Activated naive CD4-positive, alpha-beta T cell treated with anti-CD3 and anti-CD28 coated beads, Interleukin-2, amount 50 U/mL, for 72 hours (primary cell): ENCODE data around the gene DNAH8. TPM values are rescaled to one million over a fixed set of nuclear protein-coding genes. Genes with fewer than 3 reads are reported as not detected.
"Not testable (repeated sequence)": the region's sequence is repeated elsewhere in the genome, so short reads cannot be mapped to it uniquely, and the experiment has no call there.

Experiments used
- ATAC-seq, 2 donors: fragments of 150-1000 bp; cut with Tn5 transposase; 2 replicates each; pipeline ENCODE4 v1.10.0; 2021; ENCODE audit warnings: mild to moderate bottlenecking in 2 of 2, moderate library complexity in 2 of 2
- DNase-seq, 2 donors: peaks; one replicate each; pipeline ENCODE4 v3.0.0; 2021 to 2022; ENCODE audit warnings: low spot score in 2 of 2
- H3K27ac Mint-ChIP-seq, 2 donors: one replicate each; pipeline ENCODE4 v1.8.0; 2022; ENCODE audit warnings: mild to moderate bottlenecking in 2 of 2, mixed read lengths in 2 of 2
- H3K36me3 Mint-ChIP-seq, 2 donors: one replicate each; pipeline ENCODE4 v1.8.0; 2022; ENCODE audit warnings: mixed read lengths in 2 of 2
- H3K9me3 Mint-ChIP-seq, 2 donors: one replicate each; pipeline ENCODE4 v1.8.0; 2022; ENCODE audit warnings: mixed read lengths in 2 of 2
- total RNA-seq, 2 donors: library from RNA; stranded (reverse); gene quantifications; one replicate each; pipeline ENCODE4 v1.2.3, GENCODE V29; 2022

The DNAH8 gene
- total RNA-seq, 2 donors from 2014 or later = 1.1 TPM; not detected in 1

DNA sequence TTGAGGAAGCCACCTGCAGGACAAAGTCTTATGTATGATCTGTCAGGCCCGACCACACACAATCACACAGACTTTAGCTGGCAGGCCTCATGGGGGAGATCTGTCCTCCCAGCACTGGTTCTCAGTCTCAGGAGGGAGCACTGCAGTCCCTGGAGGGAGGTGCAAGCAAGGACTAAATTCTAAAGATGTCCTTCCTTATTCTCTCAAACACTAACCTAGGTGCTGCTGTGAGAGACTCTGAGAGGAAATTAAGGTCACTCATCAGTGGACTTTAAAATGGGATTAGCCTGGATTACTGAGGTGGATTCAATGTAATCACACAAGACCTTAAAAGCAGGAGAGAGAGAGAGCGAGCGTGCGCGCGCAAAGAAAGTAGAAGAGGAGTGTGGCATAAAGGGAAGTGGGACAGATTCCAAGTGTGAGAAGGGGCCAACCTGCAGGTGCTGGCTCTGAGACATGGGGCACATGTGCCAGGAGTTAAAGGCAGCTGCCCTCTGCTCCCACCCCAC, 26.5 kb upstream of the DNAH8 start:
- DNase-seq = no peak
- Mint-ChIP-seq H3K9me3 (no peaks in the 10 kb centered on the region), H3K36me3 (peaks cover 0 to 12% of the 10 kb centered on the region in 2 donors), H3K27ac (no peak overlapping the region)
- no peak for ATAC-seq

GRCh38 chr6:38695227-38695900, 19.7 kb upstream of the DNAH8 start:
- no peak for DNase-seq
- Mint-ChIP-seq H3K27ac (no peak overlapping the region), H3K9me3 (peaks cover 5 to 12% of the 10 kb centered on the region in 2 donors), H3K36me3 (peaks cover 13 to 63% of the 10 kb centered on the region in 2 donors)
- no peak for ATAC-seq

DNA sequence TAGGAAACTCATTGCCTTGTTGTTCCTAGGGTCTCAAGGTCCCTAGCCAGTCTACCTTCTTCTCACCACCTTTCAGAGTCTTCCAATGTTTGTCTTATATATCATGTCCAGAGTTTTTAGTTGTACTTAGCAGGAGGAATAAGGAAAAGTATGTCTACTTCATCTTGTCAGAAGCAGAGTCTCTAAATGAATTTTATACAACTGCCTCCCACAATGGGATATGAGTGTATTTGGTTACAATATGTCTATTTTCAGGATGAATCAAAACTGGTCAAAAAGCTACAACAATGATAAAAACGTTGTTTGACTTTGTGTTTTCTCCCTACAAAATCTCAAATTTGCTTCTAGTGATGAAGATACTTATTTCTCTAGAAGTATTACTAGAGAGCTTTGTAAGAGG, 19.2 kb upstream of the DNAH8 start:
- Mint-ChIP-seq H3K36me3 (peaks cover 15 to 69% of the 10 kb centered on the region in 2 donors), H3K27ac (no peak overlapping the region), H3K9me3 (peaks cover 6 to 12% of the 10 kb centered on the region in 2 donors)
- DNase-seq (no peak), ATAC-seq (peak in 1 of 2 donors; percentile 69)

DNA sequence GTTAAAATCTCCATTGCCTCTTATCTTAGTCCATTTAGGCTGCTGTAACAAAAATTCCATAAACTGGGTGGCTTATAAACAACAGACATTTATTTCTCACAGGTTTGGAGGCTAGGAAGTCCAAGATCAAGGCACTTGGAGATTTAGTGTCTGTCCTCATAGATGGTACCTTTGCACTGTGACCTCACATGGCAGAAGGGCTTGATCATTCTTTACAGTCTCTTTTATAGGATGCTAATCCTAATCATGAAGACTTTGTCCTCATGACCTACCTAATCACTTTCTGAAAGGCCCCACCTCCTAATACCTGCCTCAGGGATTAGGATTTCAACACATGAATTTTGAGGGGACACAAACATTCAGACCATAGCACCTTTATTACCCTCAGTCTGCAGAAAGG, 18.8 kb upstream of the DNAH8 start:
- H3K27ac Mint-ChIP-seq = no peak overlapping the region
- ATAC-seq (no peak), DNase-seq (no peak)
- H3K9me3 Mint-ChIP-seq = peaks cover 6 to 12% of the 10 kb centered on the region in 2 donors
- H3K36me3 Mint-ChIP-seq = peaks cover 15 to 73% of the 10 kb centered on the region in 2 donors

DNA sequence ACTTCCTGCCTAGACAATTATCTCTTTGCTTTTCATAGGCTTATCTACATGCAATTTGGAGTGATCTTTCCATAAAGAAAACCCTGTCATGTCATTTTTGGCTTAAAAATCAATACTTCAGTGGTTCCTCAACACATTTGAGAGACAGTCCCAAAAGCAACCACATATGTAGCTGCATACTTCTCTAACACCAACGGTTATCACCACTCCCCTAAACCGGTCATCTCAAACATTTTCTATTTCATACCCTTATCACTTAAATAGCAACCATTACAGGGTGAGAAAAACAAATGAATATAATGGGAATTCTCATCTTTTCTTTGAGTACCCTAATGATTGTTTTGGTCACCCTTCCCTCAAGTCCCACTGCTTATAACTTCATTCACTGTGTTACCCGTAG, 17.3 kb upstream of the DNAH8 start:
- no peak overlapping the region for H3K27ac Mint-ChIP-seq
- peaks cover 29 to 88% of the 10 kb centered on the region in 2 donors for H3K36me3 Mint-ChIP-seq
- peaks cover 6 to 15% of the 10 kb centered on the region in 2 donors for H3K9me3 Mint-ChIP-seq
- no peak for DNase-seq
- ATAC-seq = peak in 1 of 2 donors; percentile 33

DNA sequence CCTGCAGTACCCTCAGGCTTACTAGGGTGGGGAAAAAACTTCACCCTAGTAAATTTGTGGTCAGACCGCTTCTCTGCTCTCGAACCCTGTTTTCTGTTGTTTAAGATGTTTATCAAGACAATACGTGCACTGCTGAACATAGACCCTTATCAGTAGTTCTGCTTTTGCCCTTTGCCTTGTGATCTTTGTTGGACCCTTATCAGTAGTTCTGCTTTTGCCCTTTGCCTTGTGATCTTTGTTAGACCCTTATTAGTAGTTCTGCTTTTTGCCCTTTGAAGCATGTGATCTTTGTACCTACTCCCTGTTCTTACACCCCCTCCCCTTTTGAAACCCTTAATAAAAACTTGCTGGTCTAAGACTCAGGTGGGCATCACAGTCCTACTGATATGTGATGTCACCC, 15.4 kb upstream of the DNAH8 start:
- ATAC-seq, DNase-seq: not testable (repeated sequence)
- Mint-ChIP-seq H3K9me3 (peaks cover 6 to 15% of the 10 kb centered on the region in 2 donors), H3K27ac (peak overlapping the region in 1 of 2 donors; percentile 69), H3K36me3 (peaks cover 30 to 73% of the 10 kb centered on the region in 2 donors)

GRCh38 chr6:38701551-38701950, 13.6 kb upstream of the DNAH8 start:
- Mint-ChIP-seq H3K27ac (peak overlapping the region; percentile 96 to 98), H3K36me3 (peaks cover 23 to 56% of the 10 kb centered on the region in 2 donors), H3K9me3 (peaks cover 6 to 11% of the 10 kb centered on the region in 2 donors)
- ATAC-seq (no peak), DNase-seq (no peak)

DNA sequence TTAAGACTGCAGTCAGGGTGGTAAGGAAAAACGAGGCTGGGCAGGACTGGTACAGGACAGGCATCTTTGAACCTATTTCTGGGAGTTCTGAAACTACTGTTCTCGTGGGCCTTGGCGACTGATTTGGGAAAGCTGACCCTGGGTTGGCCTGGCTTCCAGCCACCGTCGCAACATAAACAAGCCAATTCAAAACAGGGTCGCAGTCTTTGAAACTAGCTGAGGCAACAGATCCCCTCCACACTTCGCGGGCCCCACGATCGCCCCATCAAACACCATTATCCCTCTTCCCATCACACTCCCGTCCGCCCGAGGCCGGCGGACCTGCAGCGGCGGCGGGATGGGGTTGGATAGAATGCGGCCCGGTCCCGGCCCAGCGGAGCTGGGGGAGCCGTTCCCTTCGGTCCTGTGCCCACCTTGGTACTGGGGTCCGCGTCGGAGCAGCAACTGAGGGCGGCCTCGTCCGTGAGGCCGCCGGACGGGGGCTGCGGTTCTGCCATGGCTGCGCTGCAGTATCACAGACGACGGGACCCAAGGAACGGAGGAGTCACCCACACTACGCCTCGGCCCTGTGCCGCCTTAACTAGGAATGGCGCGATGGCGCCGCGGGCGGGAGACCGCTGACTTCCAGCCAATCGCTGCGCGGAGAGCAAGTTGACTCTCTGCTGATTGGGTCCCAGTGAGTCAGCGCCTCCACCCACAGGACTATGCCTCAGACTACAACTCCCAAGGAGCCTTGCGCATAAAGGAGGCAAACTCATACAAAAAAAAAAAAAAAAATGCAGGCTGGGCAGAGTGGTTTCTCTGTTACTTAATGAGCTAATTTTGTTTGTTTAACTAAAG, 12.3 kb upstream of the DNAH8 start, which contains the start of gene GLO1:
GLO1 (minus strand) TSS at position 588 of the 840 bp plus-strand sequence; CDS start at position 497, 91 bp downstream.
- DNase-seq (peak; percentile 94 to 98), ATAC-seq (peak; percentile 100)
- peaks cover 6 to 11% of the 10 kb centered on the region in 2 donors for H3K9me3 Mint-ChIP-seq
- peak within 1 kb of the TSS; percentile 96 to 98 for H3K27ac Mint-ChIP-seq
- peaks cover 23 to 46% of the 10 kb centered on the region in 2 donors for H3K36me3 Mint-ChIP-seq

- DNase-seq (no peak), ATAC-seq (no peak)
- Mint-ChIP-seq H3K9me3 (peaks cover 6 to 11% of the 10 kb centered on the region in 2 donors), H3K36me3 (peaks cover 23 to 39% of the 10 kb centered on the region in 2 donors), H3K27ac (peak overlapping the region in 1 of 2 donors; percentile 66)
Observed at GRCh38 chr6:38703949-38704590, 11.0 kb upstream of the DNAH8 start.

- peaks cover 0 to 3% of the 10 kb centered on the region in 2 donors for H3K9me3 Mint-ChIP-seq
- DNase-seq (no peak), ATAC-seq (no peak)
- no peak overlapping the region for H3K27ac Mint-ChIP-seq
- peaks cover 15 to 20% of the 10 kb centered on the region in 2 donors for H3K36me3 Mint-ChIP-seq
Observed at GRCh38 chr6:38705924-38706323, 9.2 kb upstream of the DNAH8 start.

DNA sequence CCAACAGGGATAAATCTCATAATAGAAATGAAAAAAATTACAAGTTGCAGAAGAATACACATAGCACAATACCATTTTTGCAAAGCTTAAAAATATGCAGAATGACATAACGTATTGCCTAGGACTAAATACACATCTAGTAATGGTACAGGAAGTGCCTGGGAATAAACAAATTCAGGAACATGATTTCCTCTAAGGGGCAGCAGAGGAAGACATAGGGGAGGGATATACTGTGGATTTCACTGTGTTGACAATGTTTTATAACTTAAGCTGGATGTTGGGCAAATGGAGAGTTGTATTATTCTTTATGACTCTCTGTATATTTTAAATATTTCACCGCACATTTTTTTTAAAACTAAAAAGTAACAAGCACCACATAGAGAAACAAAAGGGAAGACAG, 6.6 kb upstream of the DNAH8 start:
- ATAC-seq = no peak
- DNase-seq = no peak
- Mint-ChIP-seq H3K27ac (no peak overlapping the region), H3K9me3 (no peaks in the 10 kb centered on the region), H3K36me3 (no peaks in the 10 kb centered on the region)

DNA sequence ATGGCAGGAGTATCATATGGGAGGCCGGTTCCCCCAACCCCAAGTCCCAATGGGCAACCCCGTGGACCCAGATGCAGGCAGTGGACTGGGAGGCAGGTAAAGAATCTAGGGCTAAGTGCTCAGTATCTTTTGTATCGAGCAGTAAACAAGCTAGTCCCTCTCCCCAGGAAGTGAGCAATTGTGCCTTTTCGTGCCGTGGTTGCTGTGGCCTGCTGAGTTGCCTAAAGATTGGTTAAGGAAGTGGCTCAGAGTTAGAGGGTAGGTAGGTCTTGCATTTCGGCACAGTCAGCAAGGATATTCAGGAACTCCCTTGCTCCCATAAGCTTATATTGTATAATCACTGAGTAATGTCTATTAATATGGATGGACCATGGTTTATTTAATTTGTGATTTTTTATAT, 1.3 kb upstream of the DNAH8 start:
- H3K36me3 Mint-ChIP-seq = peaks cover 0 to 6% of the 10 kb centered on the region in 2 donors
- ATAC-seq = peak; percentile 62 to 85
- DNase-seq = peak; percentile 58 to 62
- no peaks in the 10 kb centered on the region for H3K9me3 Mint-ChIP-seq
- H3K27ac Mint-ChIP-seq = peak overlapping the region in 1 of 2 donors; percentile 18

DNA sequence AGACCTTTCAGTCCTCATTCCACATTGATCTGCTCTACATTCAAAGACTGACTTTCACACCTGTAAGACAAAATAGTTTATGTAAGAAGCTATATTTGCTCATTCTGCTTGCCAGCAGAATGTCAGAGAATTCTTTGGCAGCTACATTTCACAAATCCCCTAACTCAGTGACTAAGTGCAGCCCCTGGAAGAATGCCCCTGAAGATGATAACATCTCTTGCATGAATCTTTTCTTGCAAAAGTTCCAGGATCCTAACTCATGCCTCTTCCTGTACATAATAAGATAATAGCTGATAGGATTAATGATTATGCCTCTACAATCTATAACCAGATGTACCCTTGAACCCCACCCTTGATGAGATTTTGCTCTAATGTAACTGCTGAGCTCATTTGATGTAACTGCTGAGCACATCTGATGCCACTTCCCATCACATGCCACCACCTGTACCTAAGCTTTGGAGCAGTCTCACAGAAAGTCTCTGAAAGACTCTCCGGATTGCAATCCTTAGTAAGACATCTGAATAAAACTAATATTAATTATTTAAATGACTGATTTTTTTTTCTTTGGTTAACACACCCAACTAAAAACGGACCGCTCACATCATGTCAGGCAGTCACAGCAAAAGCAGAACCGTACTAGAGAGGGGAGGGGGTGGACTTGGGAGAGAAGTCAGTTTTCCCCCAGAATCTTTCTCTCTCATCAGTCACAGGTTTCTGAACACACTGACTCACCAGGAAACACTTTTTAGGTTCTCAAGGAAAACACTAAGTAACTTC, 684 bp upstream of the DNAH8 start:
- DNase-seq = no peak
- peak; percentile 52 to 71 for ATAC-seq
- peak overlapping the region; percentile 18 to 84 for H3K27ac Mint-ChIP-seq
- H3K9me3 Mint-ChIP-seq = no peaks in the 10 kb centered on the region
- peaks cover 0 to 6% of the 10 kb centered on the region in 2 donors for H3K36me3 Mint-ChIP-seq

DNA sequence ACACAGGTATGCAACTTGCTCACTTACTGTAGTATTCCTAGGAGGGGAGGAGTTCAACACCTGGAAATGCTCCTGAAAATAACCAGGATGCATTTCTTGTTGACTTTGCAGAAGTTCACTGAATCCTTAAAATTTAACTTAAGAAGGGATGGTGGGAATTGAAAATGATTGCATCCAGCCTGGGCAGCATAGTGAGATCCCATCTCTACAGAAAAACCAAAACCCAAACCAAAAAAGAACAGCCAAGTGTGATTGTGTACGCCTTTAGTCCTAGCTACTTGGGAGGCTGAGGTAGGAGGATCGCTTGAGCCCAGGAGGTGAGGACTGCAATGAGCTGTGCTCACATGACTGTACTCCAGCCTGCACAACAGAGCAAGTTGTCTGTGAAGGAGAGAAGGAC, 1.7 kb downstream of the DNAH8 start:
- Mint-ChIP-seq H3K9me3 (peaks cover 0 to 6% of the 10 kb centered on the region in 2 donors), H3K27ac (no peak overlapping the region), H3K36me3 (peaks cover 7 to 11% of the 10 kb centered on the region in 2 donors)
- ATAC-seq (no peak), DNase-seq (no peak)

- Mint-ChIP-seq H3K27ac (no peak overlapping the region), H3K9me3 (peaks cover 0 to 6% of the 10 kb centered on the region in 2 donors), H3K36me3 (peaks cover 7 to 11% of the 10 kb centered on the region in 2 donors)
- DNase-seq = no peak
- no peak for ATAC-seq
Observed at GRCh38 chr6:38719358-38719757, 4.2 kb downstream of the DNAH8 start.

DNA sequence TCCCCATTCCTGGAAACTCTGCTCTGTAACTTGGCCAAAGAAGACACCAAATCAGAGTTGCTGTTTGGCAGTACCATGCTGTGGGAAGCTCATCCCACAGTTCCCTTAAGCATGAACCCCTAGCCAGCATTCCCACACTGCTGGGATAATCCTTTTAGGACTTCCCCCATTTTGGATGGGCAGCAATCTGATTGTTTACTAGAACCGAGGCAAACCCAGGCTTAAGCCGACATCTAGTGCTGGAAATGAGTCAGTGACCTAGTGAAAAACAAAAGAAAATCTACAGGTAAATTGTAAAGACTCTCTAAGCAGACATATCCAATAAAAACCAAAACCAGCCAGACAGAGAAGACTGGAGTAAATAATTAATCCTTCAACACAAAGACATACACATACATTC, 5.2 kb downstream of the DNAH8 start:
- no peak overlapping the region for H3K27ac Mint-ChIP-seq
- DNase-seq = no peak
- no peak for ATAC-seq
- H3K9me3 Mint-ChIP-seq = peaks cover 0 to 6% of the 10 kb centered on the region in 2 donors
- peaks cover 7 to 11% of the 10 kb centered on the region in 2 donors for H3K36me3 Mint-ChIP-seq
